HG03558 (cell line): ENCODE results near the gene ETF1.
"Not testable (repeated sequence)": the region's sequence is repeated elsewhere in the genome, so short reads cannot be mapped to it uniquely, and the experiment has no call there.

Experiments
- ATAC-seq: cut with Tn5 transposase; IDR thresholded peaks from one replicate; pipeline ENCODE4 v1.9.1; 2021; ENCODE audit warnings: moderate number of reproducible peaks; ENCODE audit not compliant: unreplicated experiment; ENCODE audit errors: extremely low read depth

Gene ETF1

DNA sequence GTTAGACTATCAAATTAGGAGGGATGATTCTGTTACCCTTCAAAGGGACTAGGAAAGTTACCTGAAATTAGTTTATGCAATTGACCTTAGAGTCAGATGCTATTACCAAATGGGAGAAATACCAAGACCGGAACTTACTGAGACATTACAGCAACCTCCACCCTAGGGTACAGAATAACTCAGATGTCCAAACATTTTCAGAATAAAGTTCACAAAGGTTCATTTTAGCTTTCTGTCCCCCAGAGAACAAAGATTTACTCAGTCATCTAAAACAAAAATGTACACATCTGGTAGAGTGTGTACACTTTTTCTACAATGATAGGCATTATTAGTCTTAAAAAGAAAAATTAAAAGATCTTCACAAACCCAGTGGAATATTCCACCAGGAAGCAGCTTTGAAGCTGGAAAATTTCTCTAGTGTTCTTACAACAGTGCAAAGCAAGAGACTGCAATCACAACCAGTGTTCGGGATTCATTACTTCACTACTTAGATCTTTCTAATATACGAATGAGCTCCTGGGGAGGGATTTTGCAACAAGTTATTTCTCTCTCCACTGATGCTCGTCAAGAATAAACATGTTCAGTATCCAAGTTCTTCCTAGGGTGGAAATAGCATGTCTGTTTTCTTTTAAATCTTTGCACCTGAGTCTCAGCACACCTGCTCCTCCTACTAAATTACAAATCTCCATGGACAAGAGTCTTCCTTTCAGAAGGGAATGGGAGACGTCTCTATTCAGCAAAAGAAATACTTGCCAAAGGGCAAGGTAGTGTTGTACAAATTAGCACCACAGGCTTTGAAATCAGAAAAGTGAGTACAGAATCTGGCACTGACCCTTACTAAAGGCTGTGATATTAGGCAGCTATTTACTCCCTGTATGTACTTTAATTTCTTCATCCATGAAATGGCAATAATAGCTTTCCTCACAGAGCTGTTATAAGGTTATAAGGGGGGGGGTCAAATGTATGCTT, 8.8 kb downstream of the ETF1 start:
- no peak for ATAC-seq

- no peak for ATAC-seq
Observed at GRCh38 chr5:138529812-138530211, 13.2 kb downstream of the ETF1 start.

DNA sequence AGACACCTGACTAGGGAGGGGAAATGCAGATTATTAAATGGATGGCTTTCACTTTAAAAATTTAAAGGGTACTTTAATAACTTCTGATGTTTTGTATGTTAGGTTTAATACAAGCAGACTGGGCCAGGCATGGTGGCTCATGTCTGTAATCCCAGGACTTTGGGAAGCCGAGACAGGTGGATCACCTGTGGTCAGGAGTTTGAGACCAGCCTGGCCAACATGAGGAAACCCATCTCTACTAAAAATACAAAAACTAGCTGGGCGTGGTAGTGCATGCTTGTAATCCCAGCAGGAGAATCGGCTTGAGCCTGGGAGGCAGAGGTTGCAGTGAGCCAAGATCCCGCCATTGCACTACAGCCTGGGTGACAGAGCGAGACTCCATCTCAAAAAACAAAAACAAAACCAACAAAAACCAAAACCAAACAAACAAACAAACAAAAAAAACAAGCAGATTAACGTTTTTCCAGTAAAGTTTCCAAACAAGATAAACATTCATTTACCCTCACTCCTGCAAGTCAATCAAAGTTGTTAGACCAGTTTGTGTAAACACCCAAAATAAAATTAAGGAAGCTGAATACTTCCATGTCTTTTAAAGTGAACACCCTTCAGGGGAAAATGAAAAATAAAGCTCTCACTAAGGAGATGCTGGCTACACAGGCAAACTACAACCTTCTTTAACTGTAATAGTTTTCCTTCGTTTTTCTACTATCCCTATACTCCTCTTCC, 14.1 kb downstream of the ETF1 start:
- no peak for ATAC-seq

DNA sequence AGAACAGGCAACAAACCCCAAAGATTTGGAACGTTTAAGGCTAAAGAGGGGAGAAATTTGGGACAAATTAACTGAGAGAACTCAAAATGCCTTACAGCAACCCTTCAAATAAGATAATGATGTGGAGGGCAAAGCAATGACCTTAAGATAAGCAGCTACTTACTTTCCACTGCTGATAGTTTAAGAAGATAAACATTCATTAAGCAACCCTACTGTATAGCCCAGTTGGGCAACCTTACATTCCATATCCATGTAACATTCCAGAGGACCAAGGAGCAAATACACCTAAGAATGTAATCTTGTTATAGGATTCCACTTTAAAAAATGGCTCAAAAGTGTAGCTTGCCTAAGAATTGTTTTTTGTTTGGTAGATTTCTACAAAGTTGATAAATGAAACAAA, 14.8 kb downstream of the ETF1 start:
- ATAC-seq: no peak

GRCh38 chr5:138527170-138527569, 15.9 kb downstream of the ETF1 start:
- no peak for ATAC-seq

DNA sequence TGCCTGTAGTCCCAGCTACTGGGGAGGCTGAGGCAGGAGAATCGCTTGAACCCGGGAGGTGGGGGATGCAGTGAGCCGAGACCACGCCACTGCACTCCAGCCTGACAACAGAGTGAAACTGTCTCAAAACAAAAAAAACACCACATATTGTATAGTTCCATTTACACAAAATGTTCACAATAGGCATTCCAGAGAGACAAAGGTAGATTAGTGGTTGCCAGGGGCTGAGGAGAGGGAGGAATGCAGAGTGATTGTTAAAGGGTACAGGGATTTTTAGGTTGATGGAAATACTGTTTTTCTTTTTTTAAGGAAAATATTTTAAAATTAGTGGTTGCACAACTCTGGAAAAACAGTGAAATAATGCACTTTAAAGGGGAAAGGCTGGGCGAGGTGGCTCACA, 19.6 kb downstream of the ETF1 start:
- no peak for ATAC-seq

- ATAC-seq: no peak
Observed at GRCh38 chr5:138520971-138521370, 22.1 kb downstream of the ETF1 start.

DNA sequence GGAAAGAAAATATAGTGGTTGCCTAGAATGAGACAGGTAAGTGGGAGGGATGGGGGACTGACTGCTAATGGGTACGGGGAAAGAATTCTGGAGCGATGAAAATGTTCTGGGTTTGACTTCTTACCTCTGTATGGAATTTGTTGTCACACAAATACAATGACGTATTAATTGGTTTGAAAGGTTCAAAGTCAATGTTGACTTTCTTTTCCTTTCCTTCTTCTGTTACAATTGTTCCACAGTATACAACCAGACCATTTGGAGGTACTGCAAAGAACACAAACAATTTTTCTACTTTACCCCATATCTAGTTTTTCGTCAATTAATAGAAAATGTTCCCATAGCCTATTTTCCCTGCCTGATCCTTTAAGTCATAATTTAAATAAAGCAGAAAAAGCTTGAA, 25.6 kb downstream of the ETF1 start:
- ATAC-seq: no peak

GRCh38 chr5:138515556-138516245, 27.3 kb downstream of the ETF1 start:
- ATAC-seq: no peak

GRCh38 chr5:138514021-138514420, 29.0 kb downstream of the ETF1 start:
- ATAC-seq: no peak

GRCh38 chr5:138508958-138509357, 34.1 kb downstream of the ETF1 start:
- ATAC-seq: no peak

- not testable (repeated sequence) for ATAC-seq
Observed at GRCh38 chr5:138507485-138507884, 35.6 kb downstream of the ETF1 start.

DNA sequence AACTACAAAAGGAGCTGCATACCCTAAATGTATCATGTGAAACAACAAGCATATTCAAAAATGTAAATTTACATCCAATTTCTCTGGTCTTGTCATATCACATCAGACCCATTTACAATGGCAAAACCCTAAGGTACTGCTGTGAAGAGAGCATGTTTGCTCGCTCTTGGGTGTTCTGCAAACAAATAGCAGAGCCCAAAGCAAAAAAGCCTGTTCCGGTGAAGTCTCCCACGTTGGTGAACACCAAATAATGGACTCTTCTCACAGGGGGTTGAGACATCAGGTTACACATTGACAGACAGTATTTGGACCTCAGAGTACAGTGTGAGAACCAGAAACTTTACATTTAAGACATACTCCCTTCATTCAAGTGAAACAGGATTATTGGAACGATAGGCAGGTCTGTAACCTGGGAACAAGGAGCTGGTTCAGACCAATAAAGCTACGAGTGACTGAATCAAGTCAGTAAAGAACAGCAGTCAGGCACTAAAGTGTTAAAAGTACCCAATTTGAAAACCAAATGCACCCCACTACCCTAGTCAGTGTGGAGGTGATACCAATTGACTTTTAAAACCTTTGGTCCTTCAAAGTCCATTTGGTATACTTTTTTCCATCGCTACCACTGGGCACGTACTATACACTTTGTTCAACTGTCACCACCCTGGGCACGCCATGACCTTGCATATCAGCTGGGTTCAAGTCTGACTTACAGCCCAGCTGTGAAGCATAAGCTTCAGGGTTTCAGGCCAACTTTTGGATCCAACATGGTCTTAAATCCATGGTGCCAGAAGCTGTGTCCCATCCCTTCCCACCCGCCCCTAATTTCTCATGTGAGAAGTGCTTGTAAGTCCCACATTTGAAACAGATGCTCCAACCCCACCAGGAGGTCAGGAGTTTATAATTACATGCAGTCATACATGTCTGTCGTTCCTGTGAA, 36.4 kb downstream of the ETF1 start:
- no peak for ATAC-seq

- ATAC-seq: no peak
Observed at GRCh38 chr5:138504799-138505198, 38.2 kb downstream of the ETF1 start.

- no peak for ATAC-seq
Observed at GRCh38 chr5:138503487-138504270, 39.4 kb downstream of the ETF1 start.

GRCh38 chr5:138502521-138502920, 40.5 kb downstream of the ETF1 start:
- no peak for ATAC-seq

DNA sequence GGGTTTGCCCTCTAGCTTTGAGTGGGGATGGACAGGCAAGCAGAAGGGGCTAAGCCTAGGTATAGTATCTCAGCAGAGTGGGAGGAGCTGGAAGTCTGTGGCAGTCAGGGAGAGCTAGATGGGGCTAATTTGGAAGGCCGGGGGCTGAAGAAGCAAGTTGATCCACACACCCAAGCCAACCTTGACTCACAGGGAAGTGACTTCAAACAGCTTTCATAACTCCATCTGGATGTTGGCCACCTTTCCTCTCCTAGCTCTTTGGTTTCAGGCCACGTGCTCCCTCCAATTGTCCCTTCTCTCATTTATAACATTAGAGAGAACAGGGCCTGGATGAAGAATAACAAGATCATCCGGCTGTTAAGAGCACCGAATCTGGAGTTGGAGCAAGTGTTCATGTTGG, 40.9 kb downstream of the ETF1 start:
- ATAC-seq: no peak

DNA sequence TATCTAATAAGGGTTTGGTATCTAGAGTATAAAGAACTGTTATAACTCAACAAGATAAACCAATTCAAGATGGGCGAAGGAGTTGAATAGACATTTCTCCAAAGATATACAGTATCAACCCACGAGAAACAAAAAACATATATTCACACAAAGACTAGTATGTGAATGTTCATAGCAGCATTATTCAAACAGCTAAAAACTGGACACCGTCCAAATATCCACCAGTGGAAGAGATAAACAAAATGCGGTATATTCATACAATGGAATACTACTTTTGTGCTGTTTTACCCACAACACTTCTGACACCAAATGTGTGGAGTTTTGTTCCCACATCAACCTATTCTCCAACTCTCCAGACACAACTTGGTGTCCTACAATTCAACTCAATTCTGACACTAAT, 44.7 kb downstream of the ETF1 start:
- ATAC-seq: no peak

DNA sequence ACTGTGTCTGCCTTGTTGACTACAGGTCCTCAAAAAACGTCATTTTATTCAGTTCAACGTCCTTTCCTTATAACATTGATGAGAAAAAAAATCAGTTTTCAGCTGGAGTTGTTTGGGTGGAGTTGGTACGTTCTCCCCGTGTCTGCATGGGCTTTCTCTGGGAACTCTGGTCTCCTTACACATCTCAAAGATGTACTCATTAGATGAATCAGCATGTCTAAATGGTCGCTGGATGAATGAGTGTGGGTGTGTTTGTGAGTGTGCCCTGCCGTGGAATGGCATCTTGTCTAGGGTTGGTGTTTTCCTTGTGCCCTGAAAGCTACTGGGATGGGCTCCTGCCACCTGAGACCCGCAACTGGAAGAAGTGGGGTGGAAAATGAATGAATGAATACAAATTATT, 47.7 kb downstream of the ETF1 start:
- no peak for ATAC-seq
